GM18520 (cell line): ENCODE data around the gene CCDC61.

ENCODE experiments used
- ATAC-seq: cut with Tn5 transposase; IDR thresholded peaks from one replicate; pipeline ENCODE4 v1.9.1; 2021; ENCODE audit not compliant: unreplicated experiment

CCDC61 gene

DNA sequence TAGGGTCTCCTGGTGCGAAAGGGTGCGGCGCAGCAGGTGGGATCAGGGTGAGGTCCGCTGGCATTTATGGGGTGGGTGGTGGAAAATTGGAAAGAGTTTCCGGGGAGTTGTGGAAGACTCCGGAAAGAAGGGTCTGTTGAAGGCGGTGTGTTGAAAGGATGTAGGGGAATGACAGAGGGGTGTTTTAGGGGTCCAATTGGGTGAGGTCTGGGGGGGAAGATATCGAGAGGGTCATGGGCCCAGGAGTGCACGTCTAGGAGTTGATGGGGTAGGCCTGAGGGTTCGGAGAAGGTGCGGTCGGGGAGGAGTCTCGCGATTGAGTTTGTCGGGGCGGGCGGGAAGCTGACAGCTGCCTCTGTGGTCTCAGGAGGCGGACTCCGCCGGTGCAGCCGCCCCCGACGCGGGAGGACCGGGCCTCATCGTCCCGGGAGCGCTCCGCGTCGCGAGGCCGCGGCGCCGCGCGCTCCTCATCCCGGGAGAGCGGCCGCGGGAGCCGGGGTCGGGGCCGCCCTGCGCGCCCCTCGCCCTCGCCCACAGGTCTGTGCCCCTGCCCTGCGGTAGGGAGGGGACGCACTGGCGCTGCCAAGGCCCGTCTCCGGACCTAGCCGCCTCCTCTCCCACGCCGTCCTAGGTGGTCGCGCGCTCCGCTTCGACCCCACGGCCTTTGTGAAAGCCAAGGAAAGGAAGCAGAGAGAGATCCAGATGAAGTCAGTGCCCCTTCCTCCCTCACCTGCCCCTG, 20.6 kb downstream of the CCDC61 start:
- no peak for ATAC-seq

DNA sequence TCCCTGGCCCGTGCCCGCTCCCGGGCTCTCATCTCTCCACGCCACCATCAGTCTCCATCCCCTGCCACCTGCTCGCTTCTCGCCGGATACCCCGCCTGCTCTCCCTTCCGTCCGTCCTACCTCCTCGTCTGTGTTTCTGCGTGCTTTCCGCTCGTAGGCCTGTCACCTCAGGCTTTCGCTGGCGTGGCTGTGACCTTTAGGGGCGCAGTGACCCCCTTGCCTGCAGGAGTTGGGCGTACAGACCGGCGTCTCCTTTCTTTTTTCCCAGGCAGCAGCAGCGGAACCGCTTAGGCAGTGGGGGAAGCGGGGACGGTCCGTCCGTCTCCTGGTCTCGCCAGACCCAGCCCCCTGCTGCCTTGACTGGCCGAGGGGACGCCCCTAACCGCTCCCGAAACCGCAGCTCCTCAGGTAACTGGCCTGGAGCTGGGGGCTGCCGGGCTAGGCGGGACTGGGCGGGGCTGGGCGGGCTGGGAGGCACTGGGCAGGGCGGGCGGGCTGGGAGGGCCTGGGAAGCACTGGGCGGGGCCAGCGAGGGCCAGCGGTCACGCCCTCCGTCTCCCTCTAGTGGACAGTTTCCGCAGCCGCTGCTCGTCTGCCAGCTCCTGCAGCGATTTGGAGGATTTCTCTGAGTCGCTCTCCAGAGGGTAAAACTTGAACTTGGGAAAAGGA, 21.3 kb downstream of the CCDC61 start:
- no peak for ATAC-seq

- no peak for ATAC-seq
These were observed 21.8 kb downstream of the CCDC61 start for GRCh38 chr19:46017095-46017429.

DNA sequence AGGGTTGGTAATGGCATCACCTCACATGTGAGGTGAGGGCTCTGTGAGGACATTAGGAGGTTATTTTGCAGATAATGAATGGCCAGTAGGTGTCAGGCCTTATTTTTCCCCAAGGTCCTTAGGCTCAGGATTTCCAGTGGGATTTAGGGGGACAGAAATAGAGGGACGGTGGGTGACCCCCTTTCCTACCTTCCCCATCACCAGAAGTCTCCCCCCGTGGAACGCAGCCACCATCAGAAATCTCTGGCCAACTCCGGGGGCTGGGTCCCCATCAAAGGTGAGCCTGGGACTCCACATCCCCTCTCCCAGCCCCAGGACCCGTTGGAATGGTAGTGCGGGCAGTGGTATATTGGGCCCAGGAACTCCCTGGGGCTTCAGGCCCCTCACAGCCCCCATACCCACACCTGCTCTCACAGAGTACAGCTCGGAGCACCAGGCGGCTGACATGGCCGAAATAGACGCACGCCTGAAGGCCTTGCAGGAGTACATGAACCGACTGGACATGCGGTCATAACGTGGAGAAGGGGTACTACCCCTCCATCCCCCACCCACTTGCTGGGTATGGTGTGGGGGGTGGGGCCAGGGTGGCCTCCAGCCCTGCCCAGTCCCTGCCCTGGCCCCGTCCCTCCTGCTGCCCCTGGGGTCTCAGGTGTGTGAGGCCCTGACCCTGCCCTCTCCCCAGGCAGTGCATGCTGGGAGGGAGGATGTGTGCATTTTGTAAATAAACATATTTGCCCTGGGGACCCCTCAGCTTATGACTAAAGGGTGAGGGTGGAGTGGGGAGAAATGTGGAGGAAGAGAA, 22.8 kb downstream of the CCDC61 start:
- ATAC-seq, result no peak

DNA sequence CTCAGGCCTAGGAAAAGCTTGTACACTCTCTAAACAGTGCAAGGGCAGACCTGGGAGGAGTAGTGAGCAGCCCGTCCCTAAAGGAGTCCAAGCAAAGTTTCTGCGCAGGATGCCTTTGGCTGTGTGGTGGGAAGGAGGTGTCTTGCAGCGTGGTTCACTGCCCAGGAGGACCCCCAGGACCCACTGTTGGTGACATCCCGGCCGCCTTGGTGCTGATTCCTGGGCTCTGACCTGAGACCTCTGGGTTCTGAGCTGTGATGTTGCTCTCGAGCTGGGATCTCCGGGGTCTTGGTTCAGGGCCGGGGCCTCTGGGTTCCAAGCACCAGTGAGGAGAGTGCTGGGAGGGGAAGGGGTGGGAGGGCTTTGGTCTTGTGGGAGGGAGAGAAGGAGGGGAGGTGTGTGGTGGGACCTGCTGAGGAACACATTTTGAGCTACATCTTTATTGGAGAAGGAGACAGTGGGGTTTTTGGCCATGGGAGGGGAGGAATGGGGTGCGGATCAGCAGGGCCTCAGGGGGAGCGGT, 23.5 kb downstream of the CCDC61 start:
- no peak for ATAC-seq

DNA sequence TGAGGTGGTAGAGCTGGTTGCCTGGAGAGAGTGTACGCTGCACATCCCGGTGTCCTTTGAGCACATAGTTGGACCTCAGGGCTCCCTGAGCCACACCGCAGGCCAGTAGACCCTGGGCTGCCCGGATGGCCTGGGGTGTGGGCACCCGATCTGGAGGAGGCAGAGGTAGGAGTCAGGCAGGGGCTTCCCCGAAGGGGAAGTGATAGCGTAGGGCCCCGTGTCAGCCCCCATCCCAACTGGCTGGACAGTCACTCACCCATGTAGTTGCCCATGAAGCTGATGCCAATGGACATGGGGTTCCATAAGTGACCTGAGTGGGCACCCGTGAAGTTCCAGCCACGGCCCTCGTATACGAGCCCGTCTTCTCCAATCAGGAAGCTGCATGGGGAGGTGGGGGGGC, 24.0 kb downstream of the CCDC61 start:
- ATAC-seq, result no peak

GRCh38 chr19:46020819-46021125, 25.5 kb downstream of the CCDC61 start:
- ATAC-seq, result no peak

- ATAC-seq, result no peak
These were observed 26.3 kb downstream of the CCDC61 start for GRCh38 chr19:46021531-46022041.

DNA sequence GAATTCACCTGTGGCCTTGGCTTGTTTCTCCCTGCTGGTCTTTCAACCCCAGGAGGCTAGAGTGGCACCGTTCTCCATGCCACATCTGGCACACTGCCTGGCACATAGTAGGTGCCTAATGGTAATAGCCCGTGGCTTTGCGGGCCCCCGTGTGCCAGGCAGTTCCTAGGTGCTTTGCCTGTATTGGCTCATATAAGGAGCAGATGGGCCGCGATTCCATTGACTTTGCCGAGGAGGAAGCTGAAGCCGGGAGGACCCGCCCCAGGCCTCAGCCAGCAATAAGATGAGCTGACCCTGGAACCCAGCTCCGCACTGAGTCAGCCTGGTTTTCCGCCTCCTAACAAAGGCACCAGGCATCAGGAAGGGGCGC, 26.8 kb downstream of the CCDC61 start:
- ATAC-seq, result no peak

DNA sequence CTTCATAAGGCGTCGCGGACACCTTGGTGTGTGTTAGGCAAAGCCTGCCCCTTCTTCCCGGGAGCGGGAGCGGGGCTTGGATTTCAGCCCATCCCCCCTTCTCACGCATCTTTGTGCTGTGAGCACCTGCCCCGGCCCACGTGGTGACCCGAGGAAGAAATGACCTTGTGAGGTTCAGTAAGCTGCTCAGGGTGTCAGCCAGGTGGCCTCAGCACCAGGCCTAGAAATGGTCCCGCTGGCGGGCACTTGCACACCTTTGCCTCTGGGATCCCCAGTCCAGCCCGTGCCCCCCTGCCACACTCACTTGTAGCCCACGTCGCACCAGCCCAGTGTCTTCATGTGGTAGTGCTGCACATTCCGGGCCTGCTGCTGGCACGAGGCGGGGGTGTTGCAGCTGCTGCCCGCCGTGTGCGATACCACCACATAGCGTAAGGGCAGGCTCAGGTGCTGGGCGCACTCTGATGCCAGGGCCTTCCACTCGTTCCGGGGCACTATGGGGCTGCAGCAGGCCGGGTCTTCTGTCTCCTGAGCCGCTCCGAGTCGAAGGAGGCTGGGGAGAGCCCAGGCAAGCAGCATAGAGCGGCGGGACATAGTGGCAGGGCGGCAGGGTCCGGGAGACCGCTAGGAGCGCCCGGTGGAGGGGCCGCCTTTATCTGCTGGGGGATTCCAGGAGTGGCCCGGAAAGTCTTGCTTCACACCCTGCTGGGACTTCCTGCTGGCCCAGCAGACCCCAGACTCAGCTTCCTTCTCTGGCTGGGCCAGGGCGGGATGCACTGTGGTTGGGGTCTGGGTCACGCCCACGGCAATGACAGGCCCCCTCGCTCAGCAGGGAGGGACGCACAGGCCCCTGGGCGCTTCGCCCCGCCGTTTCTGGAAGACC, 27.4 kb downstream of the CCDC61 start, which contains the start of gene PGLYRP1:
PGLYRP1 (minus strand) TSS at position 623 of the 880 bp plus-strand sequence; CDS start at position 591, 32 bp downstream.
- ATAC-seq, result no peak

DNA sequence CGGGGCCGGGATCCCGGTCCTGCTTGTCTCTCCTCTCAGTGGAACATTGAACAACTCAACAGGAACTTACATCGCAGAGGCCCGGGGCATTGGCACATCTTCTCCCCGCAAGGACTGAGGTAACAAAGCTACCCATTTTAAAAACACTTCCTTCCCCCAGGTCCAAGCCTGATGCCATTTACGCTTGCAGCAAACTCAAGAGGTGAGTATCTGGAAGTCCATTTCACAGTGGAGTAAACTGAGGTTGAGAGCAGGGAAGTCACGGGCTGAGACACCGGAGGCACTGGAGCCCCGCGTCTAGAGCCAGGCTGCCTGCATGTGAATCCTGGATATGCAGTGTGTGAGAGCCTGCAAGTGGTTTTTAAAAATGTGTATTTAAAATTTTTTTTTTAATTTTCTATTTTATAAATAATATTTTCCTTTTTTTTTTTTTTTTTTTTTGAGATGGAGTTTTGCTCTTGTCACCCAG, 28.1 kb downstream of the CCDC61 start:
- ATAC-seq, result no peak

DNA sequence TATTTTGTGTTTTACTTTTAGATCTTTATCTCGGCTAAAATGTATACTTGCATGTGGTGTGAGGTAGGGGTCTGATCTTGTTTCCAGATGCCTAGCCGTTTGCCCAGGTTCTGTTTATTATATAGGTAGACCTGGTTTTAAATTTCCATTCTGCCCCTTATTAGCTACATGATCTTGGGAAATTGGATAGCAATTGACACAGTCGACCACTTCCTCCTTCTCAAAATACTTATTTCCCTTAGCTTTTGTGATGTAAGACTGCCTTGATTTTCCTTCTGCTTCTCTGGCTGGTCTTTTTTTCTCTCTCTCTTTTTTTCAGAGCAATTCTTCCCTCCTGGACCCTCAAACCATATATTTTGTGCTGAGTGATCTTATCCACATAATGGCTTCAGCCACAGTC, 30.6 kb downstream of the CCDC61 start:
- ATAC-seq, result no peak

DNA sequence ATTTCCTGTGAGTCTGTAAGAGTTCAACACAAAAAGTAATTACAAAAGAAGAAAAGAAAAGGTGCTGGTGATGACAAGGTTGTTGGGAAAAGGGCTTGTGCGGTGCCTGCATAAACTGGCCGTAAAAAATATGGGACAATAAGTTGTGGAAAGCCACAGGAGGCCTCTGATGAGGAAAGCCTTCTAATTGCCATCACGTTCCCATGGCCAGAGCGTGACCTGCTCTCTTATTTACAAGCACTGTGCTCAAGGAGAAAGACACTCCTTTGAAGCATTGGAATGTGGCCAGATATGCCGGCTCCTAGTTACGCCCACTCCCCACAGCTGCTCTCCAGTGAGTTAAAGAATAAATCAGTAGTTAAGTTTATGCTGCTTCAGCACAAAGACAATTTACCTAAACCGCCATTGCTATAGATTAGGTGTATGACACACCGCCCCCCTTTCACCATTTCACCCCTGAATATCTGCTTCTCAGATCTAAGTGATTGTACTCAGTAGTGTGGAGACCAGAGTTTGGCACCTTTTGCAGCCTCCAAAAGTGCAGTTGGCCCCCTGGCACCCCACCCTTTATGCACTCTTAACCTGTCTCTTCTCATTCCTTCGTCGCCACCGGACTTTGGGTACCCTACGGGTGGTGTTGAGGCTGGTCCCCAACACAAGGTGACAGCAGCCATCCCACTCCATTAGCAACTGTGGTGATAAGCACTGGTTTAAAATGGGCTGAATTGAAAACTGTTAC, 35.7 kb downstream of the CCDC61 start:
- no peak for ATAC-seq

- no peak for ATAC-seq
These were observed 36.7 kb downstream of the CCDC61 start for GRCh38 chr19:46031781-46032596.

GRCh38 chr19:46032597-46033025, 37.3 kb downstream of the CCDC61 start:
- no peak for ATAC-seq

GRCh38 chr19:46033401-46033800, 38.1 kb downstream of the CCDC61 start:
- ATAC-seq, result no peak

DNA sequence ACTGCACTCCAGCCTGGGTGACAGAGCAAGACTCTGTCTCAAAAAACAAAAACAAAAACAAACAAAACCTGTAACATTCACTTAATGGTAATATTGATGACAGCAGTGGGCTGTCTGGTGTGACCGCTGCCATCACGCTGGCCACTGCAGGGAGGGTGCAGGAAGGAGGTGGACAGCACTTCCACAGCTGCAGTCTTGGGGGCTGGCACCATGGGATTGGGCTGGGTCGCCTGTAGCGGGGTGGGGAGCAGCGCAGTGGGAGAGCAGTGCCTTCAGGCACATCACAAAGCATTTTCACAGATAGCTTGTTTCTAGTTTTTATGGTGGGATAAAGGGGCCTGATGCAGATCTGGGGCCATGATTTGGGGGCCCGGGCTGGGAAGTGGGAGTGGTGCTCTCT, 40.3 kb downstream of the CCDC61 start:
- ATAC-seq, result no peak

- no peak for ATAC-seq
These were observed 40.9 kb downstream of the CCDC61 start for GRCh38 chr19:46035986-46036743.
